ENCODE measurements around the gene SHH. TPM values are rescaled to one million over a fixed set of nuclear protein-coding genes. Genes with fewer than 3 reads are reported as not detected.

The SHH gene
- total and polyA plus RNA-seq, 2 donors (not counting 3 experiments of a cell fraction or from before 2014, with no cell fraction given), result not detected

DNA sequence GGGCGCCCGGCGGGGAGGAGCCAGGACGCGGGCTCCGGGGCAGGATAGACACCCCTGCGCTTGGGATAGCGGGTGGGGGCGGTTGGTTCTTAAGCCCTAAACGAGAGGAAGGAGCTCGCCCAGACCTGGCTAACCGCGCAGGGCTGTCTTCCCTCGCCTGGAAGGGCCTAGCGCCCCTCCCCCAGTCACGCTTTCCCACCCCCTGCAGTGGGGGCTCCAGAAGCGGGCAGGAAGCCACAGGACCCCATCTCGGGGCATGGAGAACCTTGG is 6.5 kb downstream of the SHH start:
- no peaks in the 10 kb centered on the region for H3K79me2 ChIP-seq (ENCODE audit: control insufficient read depth, insufficient read depth, low read length)
- H3K27me3 ChIP-seq (ENCODE audit: control insufficient read depth in 2 of 2, insufficient read depth in 2 of 2, low read length in 2 of 2), result peaks cover 20 to 62% of the 10 kb centered on the region in 2 experiments
- H2AFZ ChIP-seq (ENCODE audit: low read depth, low read length), result peak overlapping the region; percentile 81
- no peaks in the 10 kb centered on the region for H3K36me3 ChIP-seq (ENCODE audit: control insufficient read depth in 2 of 2, extremely low read depth in 1 of 2, insufficient read depth in 2 of 2, low read length in 2 of 2)
- peaks cover 29% of the 10 kb centered on the region for H3K4me1 ChIP-seq (ENCODE audit: control insufficient read depth, extremely low read depth, insufficient read depth, low read length)
- ChIA-PET POLR2A (no interaction called here), CTCF (interaction anchor here (1.0 to 1.2 kb wide), 7 partner anchors 9 to 973 kb away, joined by 3 to 4 read pairs (median 3); no protein-coding TSS in a partner anchor)
- intact Hi-C loops (cut with micrococcal nuclease) (loop anchor here (1.0 to 10.0 kb wide), 7 partner anchors 82 to 1087 kb away; partner anchors contain the start of genes LMBR1 and RNF32), dilution Hi-C loops (cut with MboI; ENCODE audit: extremely low pct_ligation_motif_present, low sequenced_read_pairs) (no loop called here)
- H3K9me3 ChIP-seq (replicated peaks; ENCODE audit: control insufficient read depth, insufficient read depth, low read length), result no peaks in the 10 kb centered on the region
- DNase-seq (ENCODE audit: low read depth, low spot score), result no peak
- H3K9ac ChIP-seq (replicated peaks; ENCODE audit: extremely low read depth, insufficient read depth, low read length), result no peak overlapping the region
- TF ChIP-seq JUN (IDR thresholded peaks at IDR 0.05; ENCODE audit: borderline replicate concordance, insufficient read depth, insufficient read length, low read depth) (no peak), EZH2 (IDR thresholded peaks at IDR 0.05; ENCODE audit: borderline replicate concordance, low read depth, low read length, severe bottlenecking) (peak; percentile 6)
- FAIRE-seq, result no peak
- no peaks in the 10 kb centered on the region for H3K9me1 ChIP-seq (replicated peaks; ENCODE audit: control insufficient read depth, extremely low read depth, insufficient read depth, low read length)
- H3K4me2 ChIP-seq (ENCODE audit: insufficient read depth, low read length), result peak overlapping the region; percentile 79
- no TSS peak for BruUV-seq (replicated peaks)
- no peak overlapping the region for H3K27ac ChIP-seq (ENCODE audit: insufficient read depth, low read depth, low read length)
- H3K4me3 ChIP-seq (replicated peaks in 1 of 3; ENCODE audit: insufficient read depth in 1 of 3, low read depth in 1 of 3, low read length in 3 of 3), result peak overlapping the region in 1 of 3 experiments; percentile 31
- no peaks in the 10 kb centered on the region for H4K20me1 ChIP-seq (replicated peaks; ENCODE audit: control insufficient read depth, extremely low read depth, insufficient read depth, low read length)

GRCh38 chr7:155804897-155805825 is 7.1 kb downstream of the SHH start:
- H3K27me3 ChIP-seq (ENCODE audit: control insufficient read depth in 2 of 2, insufficient read depth in 2 of 2, low read length in 2 of 2), result peaks cover 14 to 58% of the 10 kb centered on the region in 2 experiments
- peak overlapping the region; percentile 12 to 56 (median 31) for H3K4me3 ChIP-seq (replicated peaks in 1 of 3; ENCODE audit: insufficient read depth in 1 of 3, low read depth in 1 of 3, low read length in 3 of 3)
- H3K9ac ChIP-seq (replicated peaks; ENCODE audit: extremely low read depth, insufficient read depth, low read length), result no peak overlapping the region
- dilution Hi-C loops (cut with MboI; ENCODE audit: extremely low pct_ligation_motif_present, low sequenced_read_pairs) (no loop called here), intact Hi-C loops (cut with micrococcal nuclease) (loop anchor here (1.0 to 10.0 kb wide), 7 partner anchors 82 to 1087 kb away; partner anchors contain the start of genes LMBR1 and RNF32)
- no peaks in the 10 kb centered on the region for H4K20me1 ChIP-seq (replicated peaks; ENCODE audit: control insufficient read depth, extremely low read depth, insufficient read depth, low read length)
- peak overlapping the region; percentile 81 for H2AFZ ChIP-seq (ENCODE audit: low read depth, low read length)
- ChIA-PET CTCF (interaction anchor here (1.0 to 1.2 kb wide), 7 partner anchors 10 to 974 kb away, joined by 3 to 4 read pairs (median 3); no protein-coding TSS in a partner anchor), POLR2A (no interaction called here)
- FAIRE-seq (peak; percentile 72), DNase-seq (ENCODE audit: low read depth, low spot score) (peak; percentile 69)
- TF ChIP-seq CTCF (IDR thresholded peaks at IDR 0.05; ENCODE audit: extremely low read depth in 1 of 2, insufficient read depth in 1 of 2, low read depth in 1 of 2, low read length in 2 of 2) (peak; percentile 50 to 80), GATA2 (IDR thresholded peaks at IDR 0.05; ENCODE audit: insufficient read depth, insufficient read length, low read depth, low read length) (no peak)
- H3K4me2 ChIP-seq (ENCODE audit: insufficient read depth, low read length), result peak overlapping the region; percentile 79
- H3K9me3 ChIP-seq (replicated peaks; ENCODE audit: control insufficient read depth, insufficient read depth, low read length), result no peaks in the 10 kb centered on the region
- H3K36me3 ChIP-seq (ENCODE audit: control insufficient read depth in 2 of 2, extremely low read depth in 1 of 2, insufficient read depth in 2 of 2, low read length in 2 of 2), result no peaks in the 10 kb centered on the region
- H3K27ac ChIP-seq (ENCODE audit: insufficient read depth, low read depth, low read length), result no peak overlapping the region
- peaks cover 29% of the 10 kb centered on the region for H3K4me1 ChIP-seq (ENCODE audit: control insufficient read depth, extremely low read depth, insufficient read depth, low read length)
- H3K9me1 ChIP-seq (replicated peaks; ENCODE audit: control insufficient read depth, extremely low read depth, insufficient read depth, low read length), result no peaks in the 10 kb centered on the region
- no peaks in the 10 kb centered on the region for H3K79me2 ChIP-seq (ENCODE audit: control insufficient read depth, insufficient read depth, low read length)
- no TSS peak for BruUV-seq (replicated peaks)
